ENCODE data around the gene PPP6R3. TPM values are rescaled to one million over a fixed set of nuclear protein-coding genes. Genes with fewer than 3 reads are reported as not detected.

PPP6R3 gene
- polyA plus RNA-seq, 2 donors = 23.0 to 24.8 TPM

DNA sequence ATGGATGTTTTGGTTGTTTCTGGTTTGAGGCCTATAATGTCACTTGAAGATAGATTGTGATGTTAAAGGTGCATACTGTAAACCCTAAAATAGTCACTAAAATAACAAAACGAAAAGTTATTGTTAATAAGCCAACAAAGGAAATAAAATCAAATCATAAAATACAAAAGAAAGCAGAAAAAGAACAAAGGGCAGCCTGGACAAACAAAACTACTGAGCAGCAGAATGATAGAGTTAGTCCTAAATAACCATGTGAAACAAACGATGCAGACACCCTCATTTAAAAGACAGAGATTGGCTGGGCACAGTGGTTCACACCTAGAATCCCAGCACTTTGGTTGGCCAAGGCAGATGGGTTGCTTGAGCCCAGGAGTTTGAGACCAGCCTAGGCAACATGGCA is 132.9 kb downstream of the PPP6R3 start:
- Histone ChIP-seq H3K27ac (ENCODE audit: low read depth in 2 of 2, low read length in 1 of 2) (no peak overlapping the region), H3K9me3 (ENCODE audit: control insufficient read depth in 2 of 2, insufficient read depth in 1 of 2, low read depth in 1 of 2, low read length in 1 of 2) (no peaks in the 10 kb centered on the region), H3K27me3 (ENCODE audit: control insufficient read depth in 1 of 2, insufficient read depth in 2 of 2, low read length in 2 of 2) (no peaks in the 10 kb centered on the region), H3K4me3 (ENCODE audit: low read depth in 1 of 2, low read length in 2 of 2) (no peak overlapping the region), H3K36me3 (ENCODE audit: control insufficient read depth in 2 of 2, insufficient read depth in 2 of 2, low read length in 1 of 2) (peaks cover 26 to 34% of the 10 kb centered on the region in 2 donors), H3K4me1 (ENCODE audit: control insufficient read depth in 2 of 2, insufficient read depth in 2 of 2, low read length in 1 of 2) (no peaks in the 10 kb centered on the region)
- 66 to 80% methylated on average over 2 of the region's 2 CpGs for WGBS, 2 donors

DNA sequence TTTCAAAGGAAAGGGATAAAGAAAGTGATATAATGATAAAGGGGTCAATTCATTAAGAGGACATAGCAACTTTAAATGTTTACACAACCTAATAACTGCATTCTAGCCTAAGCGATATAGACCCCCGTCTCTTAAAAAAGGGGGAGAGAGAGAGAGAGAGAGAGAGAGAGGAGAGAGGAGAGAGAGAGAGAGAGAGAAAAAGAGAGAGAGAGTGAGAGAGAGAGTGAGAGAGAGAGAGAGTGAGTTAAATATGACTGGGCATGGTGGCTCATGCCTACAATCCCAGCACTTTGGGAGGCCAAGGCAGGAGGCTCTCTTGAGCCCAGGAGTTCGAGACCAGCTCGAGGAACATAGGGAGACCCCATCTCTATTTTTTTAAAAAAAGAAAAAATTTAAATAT is 133.6 kb downstream of the PPP6R3 start:
- Histone ChIP-seq H3K27ac (ENCODE audit: low read depth in 2 of 2, low read length in 1 of 2) (no peak overlapping the region), H3K9me3 (ENCODE audit: control insufficient read depth in 2 of 2, insufficient read depth in 1 of 2, low read depth in 1 of 2, low read length in 1 of 2) (no peaks in the 10 kb centered on the region), H3K36me3 (ENCODE audit: control insufficient read depth in 2 of 2, insufficient read depth in 2 of 2, low read length in 1 of 2) (peaks cover 24 to 34% of the 10 kb centered on the region in 2 donors), H3K27me3 (ENCODE audit: control insufficient read depth in 1 of 2, insufficient read depth in 2 of 2, low read length in 2 of 2) (no peaks in the 10 kb centered on the region), H3K4me3 (ENCODE audit: low read depth in 1 of 2, low read length in 2 of 2) (no peak overlapping the region), H3K4me1 (ENCODE audit: control insufficient read depth in 2 of 2, insufficient read depth in 2 of 2, low read length in 1 of 2) (no peaks in the 10 kb centered on the region)
- 94 to 95% methylated on average over 4 of the region's 4 CpGs for WGBS, 2 donors

DNA sequence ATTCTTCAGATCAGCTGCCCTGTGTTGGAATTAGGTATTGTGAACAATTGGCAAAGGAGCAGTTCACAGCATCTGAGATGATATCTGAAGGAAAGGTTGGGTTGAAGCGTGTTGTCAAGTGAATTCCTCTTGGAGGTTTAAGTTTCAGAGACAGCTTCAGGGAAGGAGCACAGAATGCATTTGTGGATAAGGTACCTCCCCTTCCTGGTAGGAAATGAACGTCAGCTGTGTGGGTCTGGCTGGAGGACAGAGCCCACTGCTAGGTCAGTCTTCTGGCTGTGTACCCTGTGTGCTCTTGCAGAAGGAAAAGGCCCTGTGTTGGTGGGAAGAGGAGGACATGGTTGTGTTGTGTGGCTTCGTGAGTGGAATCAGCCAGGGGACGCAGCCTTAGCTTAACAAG is 135.7 kb downstream of the PPP6R3 start:
- H3K36me3 ChIP-seq (ENCODE audit: control insufficient read depth in 2 of 2, insufficient read depth in 2 of 2, low read length in 1 of 2) = peaks cover 35 to 39% of the 10 kb centered on the region in 2 donors
- H3K27me3 ChIP-seq (ENCODE audit: control insufficient read depth in 1 of 2, insufficient read depth in 2 of 2, low read length in 2 of 2) = no peaks in the 10 kb centered on the region
- no peak overlapping the region for H3K27ac ChIP-seq (ENCODE audit: low read depth in 2 of 2, low read length in 1 of 2)
- H3K4me1 ChIP-seq (ENCODE audit: control insufficient read depth in 2 of 2, insufficient read depth in 2 of 2, low read length in 1 of 2) = no peaks in the 10 kb centered on the region
- no peak overlapping the region for H3K4me3 ChIP-seq (ENCODE audit: low read depth in 1 of 2, low read length in 2 of 2)
- WGBS, 2 donors = 83 to 91% methylated on average over 4 of the region's 4 CpGs
- H3K9me3 ChIP-seq (ENCODE audit: control insufficient read depth in 2 of 2, insufficient read depth in 1 of 2, low read depth in 1 of 2, low read length in 1 of 2) = no peaks in the 10 kb centered on the region

DNA sequence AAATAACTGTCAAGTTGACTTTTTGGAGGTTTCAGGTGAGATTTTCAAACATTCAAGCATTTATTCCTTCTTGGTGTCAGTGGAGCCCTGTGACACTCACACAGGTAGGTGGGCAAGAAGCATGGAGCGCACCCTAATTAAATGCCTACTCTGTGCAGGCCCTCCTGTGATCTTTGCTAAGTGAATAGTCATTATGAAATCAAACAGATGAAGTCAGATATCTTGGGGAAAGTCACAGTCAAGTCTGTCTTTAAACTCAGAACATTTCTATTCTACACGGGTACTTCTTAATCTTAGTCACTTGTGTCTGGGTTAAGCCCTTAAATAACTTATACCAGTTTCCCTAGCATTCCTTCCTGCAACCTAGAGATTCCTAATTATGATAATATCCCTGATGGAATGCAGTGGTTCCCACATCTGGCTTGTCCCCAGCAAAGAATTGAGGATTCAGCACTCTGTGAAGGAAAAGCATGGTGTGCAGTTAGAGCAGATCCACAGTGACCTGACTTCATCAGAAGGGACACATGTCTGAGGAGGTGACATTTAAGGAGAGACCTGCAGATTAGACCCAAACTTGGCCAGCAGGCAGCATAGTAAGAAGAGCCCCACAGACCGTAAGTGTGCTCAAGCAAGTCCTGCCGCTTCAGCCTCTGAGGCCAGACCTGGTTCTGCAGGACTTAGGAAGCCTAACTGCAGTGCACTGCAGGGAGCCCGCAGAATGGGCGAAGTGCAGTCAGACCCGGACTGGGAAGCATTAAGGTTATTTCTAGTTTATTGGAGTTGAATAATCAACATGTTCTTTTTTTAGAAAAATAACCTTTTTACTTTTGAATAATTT is 138.5 kb downstream of the PPP6R3 start:
- H3K36me3 ChIP-seq (ENCODE audit: control insufficient read depth in 2 of 2, insufficient read depth in 2 of 2, low read length in 1 of 2) = peaks cover 48 to 49% of the 10 kb centered on the region in 2 donors
- no peaks in the 10 kb centered on the region for H3K27me3 ChIP-seq (ENCODE audit: control insufficient read depth in 1 of 2, insufficient read depth in 2 of 2, low read length in 2 of 2)
- H3K4me3 ChIP-seq (ENCODE audit: low read depth in 1 of 2, low read length in 2 of 2) = no peak overlapping the region
- no peak overlapping the region for H3K27ac ChIP-seq (ENCODE audit: low read depth in 2 of 2, low read length in 1 of 2)
- H3K9me3 ChIP-seq (ENCODE audit: control insufficient read depth in 2 of 2, insufficient read depth in 1 of 2, low read depth in 1 of 2, low read length in 1 of 2) = no peaks in the 10 kb centered on the region
- H3K4me1 ChIP-seq (ENCODE audit: control insufficient read depth in 2 of 2, insufficient read depth in 2 of 2, low read length in 1 of 2) = no peaks in the 10 kb centered on the region
- WGBS, 2 donors = 89 to 93% methylated on average over 7 of the region's 7 CpGs

DNA sequence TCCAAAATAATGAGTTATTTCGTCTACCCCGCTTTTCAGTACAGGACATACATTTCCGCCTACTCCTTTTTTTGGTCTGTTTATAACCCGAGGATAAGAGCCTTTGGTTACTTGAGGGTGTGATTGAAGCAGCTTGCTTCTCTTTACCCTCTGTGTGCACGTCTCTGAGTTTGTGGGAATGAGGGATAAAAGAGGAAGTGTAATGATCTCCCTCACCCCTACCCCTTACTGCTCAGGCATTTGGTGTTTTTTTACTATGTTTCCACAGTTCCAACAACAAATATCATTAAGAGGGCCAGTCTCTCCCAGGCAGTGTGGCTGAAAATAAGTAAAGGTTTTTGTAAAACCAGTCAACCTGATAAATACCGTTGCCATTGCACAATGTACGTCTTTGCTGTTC is 140.6 kb downstream of the PPP6R3 start:
- no peaks in the 10 kb centered on the region for H3K4me1 ChIP-seq (ENCODE audit: control insufficient read depth in 2 of 2, insufficient read depth in 2 of 2, low read length in 1 of 2)
- no peak overlapping the region for H3K4me3 ChIP-seq (ENCODE audit: low read depth in 1 of 2, low read length in 2 of 2)
- H3K9me3 ChIP-seq (ENCODE audit: control insufficient read depth in 2 of 2, insufficient read depth in 1 of 2, low read depth in 1 of 2, low read length in 1 of 2) = no peaks in the 10 kb centered on the region
- peaks cover 43 to 44% of the 10 kb centered on the region in 2 donors for H3K36me3 ChIP-seq (ENCODE audit: control insufficient read depth in 2 of 2, insufficient read depth in 2 of 2, low read length in 1 of 2)
- WGBS, 2 donors = 88 to 92% methylated on average over 7 of the region's 7 CpGs
- no peak overlapping the region for H3K27ac ChIP-seq (ENCODE audit: low read depth in 2 of 2, low read length in 1 of 2)
- no peaks in the 10 kb centered on the region for H3K27me3 ChIP-seq (ENCODE audit: control insufficient read depth in 1 of 2, insufficient read depth in 2 of 2, low read length in 2 of 2)

DNA sequence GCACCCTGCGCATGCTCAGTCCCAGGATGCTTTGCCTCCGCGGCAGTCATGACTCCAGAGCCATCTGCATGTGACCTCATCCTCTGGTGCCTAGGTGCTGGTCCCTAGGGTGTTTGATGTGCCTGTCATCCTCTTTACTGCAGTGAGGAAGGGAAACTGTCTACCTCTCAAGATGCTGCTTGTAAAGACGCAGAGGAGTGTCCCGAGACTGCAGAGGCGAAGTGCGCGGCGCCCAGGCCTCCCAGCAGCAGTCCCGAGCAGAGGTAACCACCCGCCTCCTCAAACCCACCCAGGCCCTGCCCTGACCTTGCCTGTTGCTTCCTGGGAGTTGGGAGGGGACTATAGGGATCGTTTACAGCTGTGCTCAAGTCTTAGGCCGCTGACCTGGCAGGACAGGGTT is 149.2 kb downstream of the PPP6R3 start:
- 92 to 93% methylated on average over 13 of the region's 13 CpGs for WGBS, 2 donors
- H3K4me3 ChIP-seq (ENCODE audit: low read depth in 1 of 2, low read length in 2 of 2) = no peak overlapping the region
- H3K9me3 ChIP-seq (ENCODE audit: control insufficient read depth in 2 of 2, insufficient read depth in 1 of 2, low read depth in 1 of 2, low read length in 1 of 2) = no peaks in the 10 kb centered on the region
- H3K36me3 ChIP-seq (ENCODE audit: control insufficient read depth in 2 of 2, insufficient read depth in 2 of 2, low read length in 1 of 2) = peaks cover 15 to 35% of the 10 kb centered on the region in 2 donors
- no peak overlapping the region for H3K27ac ChIP-seq (ENCODE audit: low read depth in 2 of 2, low read length in 1 of 2)
- H3K27me3 ChIP-seq (ENCODE audit: control insufficient read depth in 1 of 2, insufficient read depth in 2 of 2, low read length in 2 of 2) = no peaks in the 10 kb centered on the region
- H3K4me1 ChIP-seq (ENCODE audit: control insufficient read depth in 2 of 2, insufficient read depth in 2 of 2, low read length in 1 of 2) = no peaks in the 10 kb centered on the region

DNA sequence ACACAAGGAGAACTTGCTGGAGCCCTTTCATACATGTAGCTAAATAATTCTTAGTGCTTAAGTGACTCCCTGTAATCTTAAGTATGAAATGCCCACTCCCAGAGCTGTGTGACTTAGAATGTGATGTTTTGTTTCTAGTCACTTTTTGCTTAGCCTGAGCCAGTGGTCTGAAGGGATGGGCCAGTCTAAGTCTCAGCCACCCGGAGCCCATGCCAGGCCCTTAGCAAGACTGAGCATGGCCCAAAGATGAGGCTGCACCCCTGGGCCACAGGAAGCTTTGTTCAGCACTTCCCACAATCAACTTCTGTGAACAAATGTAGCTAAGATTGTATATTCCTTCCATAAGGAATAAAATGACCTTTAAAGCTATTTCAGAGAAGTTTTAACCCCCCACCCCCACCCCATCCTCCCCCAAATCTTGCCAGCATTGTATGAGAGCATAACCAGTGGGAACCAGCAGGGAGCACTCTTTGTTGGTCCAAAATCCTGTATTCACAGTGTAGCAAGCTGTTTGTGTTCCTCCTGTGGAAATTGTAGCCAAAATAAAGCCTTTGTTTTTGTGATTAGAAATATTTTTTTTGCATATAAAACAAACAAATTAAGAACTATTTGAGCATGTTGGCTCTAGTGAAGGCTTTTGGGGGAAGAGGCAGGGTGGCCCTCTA is 150.0 kb downstream of the PPP6R3 start:
- H3K4me3 ChIP-seq (ENCODE audit: low read depth in 1 of 2, low read length in 2 of 2) = no peak overlapping the region
- no peaks in the 10 kb centered on the region for H3K27me3 ChIP-seq (ENCODE audit: control insufficient read depth in 1 of 2, insufficient read depth in 2 of 2, low read length in 2 of 2)
- H3K27ac ChIP-seq (ENCODE audit: low read depth in 2 of 2, low read length in 1 of 2) = no peak overlapping the region
- 59 to 61% methylated on average over 1 of the region's 1 CpG for WGBS, 2 donors
- H3K4me1 ChIP-seq (ENCODE audit: control insufficient read depth in 2 of 2, insufficient read depth in 2 of 2, low read length in 1 of 2) = no peaks in the 10 kb centered on the region
- H3K9me3 ChIP-seq (ENCODE audit: control insufficient read depth in 2 of 2, insufficient read depth in 1 of 2, low read depth in 1 of 2, low read length in 1 of 2) = no peaks in the 10 kb centered on the region
- H3K36me3 ChIP-seq (ENCODE audit: control insufficient read depth in 2 of 2, insufficient read depth in 2 of 2, low read length in 1 of 2) = peaks cover 18 to 38% of the 10 kb centered on the region in 2 donors

DNA sequence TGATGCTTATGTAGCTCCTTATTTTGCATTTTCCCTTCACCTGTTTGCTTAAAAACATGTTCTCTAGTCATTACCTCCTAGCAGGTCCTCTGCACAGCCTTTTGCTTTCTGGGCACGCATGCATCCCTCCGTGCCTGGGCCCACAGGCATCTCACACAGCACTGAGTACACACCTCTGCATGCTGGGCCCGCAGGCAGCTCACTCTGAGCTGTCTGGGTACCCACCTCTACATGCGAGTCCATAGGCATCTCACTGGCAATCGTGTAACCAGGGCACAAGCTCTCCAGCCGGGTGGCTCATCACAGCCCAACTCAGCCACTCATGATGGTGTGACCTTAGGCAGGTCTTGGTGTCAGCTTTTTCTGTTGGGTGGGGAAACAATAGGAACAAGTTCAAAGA is 155.1 kb downstream of the PPP6R3 start:
- no peaks in the 10 kb centered on the region for H3K9me3 ChIP-seq (ENCODE audit: control insufficient read depth in 2 of 2, insufficient read depth in 1 of 2, low read depth in 1 of 2, low read length in 1 of 2)
- 93% methylated on average over 6 of the region's 6 CpGs for WGBS, 2 donors
- no peaks in the 10 kb centered on the region for H3K4me1 ChIP-seq (ENCODE audit: control insufficient read depth in 2 of 2, insufficient read depth in 2 of 2, low read length in 1 of 2)
- H3K4me3 ChIP-seq (ENCODE audit: low read depth in 1 of 2, low read length in 2 of 2) = no peak overlapping the region
- H3K27ac ChIP-seq (ENCODE audit: low read depth in 2 of 2, low read length in 1 of 2) = no peak overlapping the region
- H3K36me3 ChIP-seq (ENCODE audit: control insufficient read depth in 2 of 2, insufficient read depth in 2 of 2, low read length in 1 of 2) = peaks cover 13 to 27% of the 10 kb centered on the region in 2 donors
- H3K27me3 ChIP-seq (ENCODE audit: control insufficient read depth in 1 of 2, insufficient read depth in 2 of 2, low read length in 2 of 2) = no peaks in the 10 kb centered on the region

DNA sequence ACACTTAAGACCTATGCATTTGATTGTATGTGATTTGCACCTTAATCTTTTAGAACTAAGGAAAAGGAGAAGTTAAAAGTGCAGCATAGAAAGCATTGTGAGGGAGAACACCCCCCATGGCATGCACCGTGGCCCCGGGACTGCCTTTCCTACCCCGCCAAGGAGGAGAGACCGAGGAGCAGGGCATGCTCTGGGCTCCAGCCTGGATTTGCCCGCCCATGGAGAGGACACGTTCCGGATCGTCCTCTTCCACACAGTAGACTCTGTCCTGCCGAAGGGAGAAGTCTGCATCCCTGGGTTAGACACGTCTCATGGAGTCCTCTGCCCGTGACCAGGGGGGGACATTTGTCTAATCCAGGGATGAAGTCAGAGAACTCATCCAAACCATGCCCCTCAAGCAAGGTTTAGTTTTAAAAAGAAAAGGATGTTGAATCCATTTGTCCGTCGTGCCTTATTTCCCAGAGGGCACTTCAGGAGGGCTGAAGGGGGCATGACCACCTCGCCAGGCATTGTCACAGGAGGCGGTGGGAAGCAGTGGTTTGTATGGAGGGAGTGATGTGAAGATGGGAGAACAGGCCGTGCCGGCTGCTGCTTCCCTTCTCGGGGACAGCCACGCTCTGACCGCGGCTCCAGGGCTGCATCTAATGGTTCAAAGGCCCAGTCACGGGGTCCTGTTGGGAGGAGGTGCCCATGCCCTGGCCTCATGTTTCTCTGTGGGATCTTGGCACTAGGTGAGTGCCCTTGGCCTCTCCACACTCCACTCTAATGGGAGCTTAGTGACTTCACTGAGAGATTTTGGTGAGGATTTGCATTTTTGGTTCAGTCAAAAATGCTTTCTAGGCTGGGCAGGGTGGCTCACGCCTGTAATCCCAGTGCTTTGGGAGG is 157.6 kb downstream of the PPP6R3 start:
- no peak overlapping the region for H3K4me3 ChIP-seq (ENCODE audit: low read depth in 1 of 2, low read length in 2 of 2)
- 89 to 90% methylated on average over 23 of the region's 23 CpGs for WGBS, 2 donors
- H3K9me3 ChIP-seq (ENCODE audit: control insufficient read depth in 2 of 2, insufficient read depth in 1 of 2, low read depth in 1 of 2, low read length in 1 of 2) = no peaks in the 10 kb centered on the region
- H3K4me1 ChIP-seq (ENCODE audit: control insufficient read depth in 2 of 2, insufficient read depth in 2 of 2, low read length in 1 of 2) = no peaks in the 10 kb centered on the region
- H3K36me3 ChIP-seq (ENCODE audit: control insufficient read depth in 2 of 2, insufficient read depth in 2 of 2, low read length in 1 of 2) = peaks cover 7 to 12% of the 10 kb centered on the region in 2 donors
- H3K27me3 ChIP-seq (ENCODE audit: control insufficient read depth in 1 of 2, insufficient read depth in 2 of 2, low read length in 2 of 2) = no peaks in the 10 kb centered on the region
- no peak overlapping the region for H3K27ac ChIP-seq (ENCODE audit: low read depth in 2 of 2, low read length in 1 of 2)
